Activated naive CD4-positive, alpha-beta T cell treated with anti-CD3 and anti-CD28 coated beads, Interleukin-2, amount 50 U/mL, for 24 hours (primary cell): Measurements from ENCODE around the gene SGTA.

ENCODE experiments used
- H3K27ac Mint-ChIP-seq: one replicate; pipeline ENCODE4 v1.8.0; 2021; ENCODE audit warnings: mild to moderate bottlenecking, mixed read lengths
- H3K27me3 Mint-ChIP-seq: one replicate; pipeline ENCODE4 v1.8.0; 2021; ENCODE audit warnings: mixed read lengths
- H3K36me3 Mint-ChIP-seq: one replicate; pipeline ENCODE4 v1.8.0; 2021; ENCODE audit warnings: mixed read lengths
- H3K4me1 Mint-ChIP-seq: one replicate; pipeline ENCODE4 v1.8.0; 2021; ENCODE audit warnings: mixed read lengths
- H3K4me3 Mint-ChIP-seq: one replicate; pipeline ENCODE4 v1.8.0; 2021; ENCODE audit warnings: mild to moderate bottlenecking, mixed read lengths
- H3K9me3 Mint-ChIP-seq: one replicate; pipeline ENCODE4 v1.8.0; 2021; ENCODE audit warnings: mixed read lengths

The SGTA gene

GRCh38 chr19:2770055-2771013 is 12.7 kb downstream of the SGTA start:
- H3K27ac Mint-ChIP-seq: no peak overlapping the region
- no peaks in the 10 kb centered on the region for H3K36me3 Mint-ChIP-seq
- peaks cover 17% of the 10 kb centered on the region for H3K4me1 Mint-ChIP-seq
- no peaks in the 10 kb centered on the region for H3K9me3 Mint-ChIP-seq
- H3K4me3 Mint-ChIP-seq: no peak overlapping the region
- H3K27me3 Mint-ChIP-seq: no peaks in the 10 kb centered on the region

GRCh38 chr19:2769218-2769617 is 13.9 kb downstream of the SGTA start:
- no peak overlapping the region for H3K27ac Mint-ChIP-seq
- peaks cover 8% of the 10 kb centered on the region for H3K4me1 Mint-ChIP-seq
- H3K36me3 Mint-ChIP-seq: no peaks in the 10 kb centered on the region
- no peaks in the 10 kb centered on the region for H3K9me3 Mint-ChIP-seq
- H3K27me3 Mint-ChIP-seq: no peaks in the 10 kb centered on the region
- no peak overlapping the region for H3K4me3 Mint-ChIP-seq

DNA sequence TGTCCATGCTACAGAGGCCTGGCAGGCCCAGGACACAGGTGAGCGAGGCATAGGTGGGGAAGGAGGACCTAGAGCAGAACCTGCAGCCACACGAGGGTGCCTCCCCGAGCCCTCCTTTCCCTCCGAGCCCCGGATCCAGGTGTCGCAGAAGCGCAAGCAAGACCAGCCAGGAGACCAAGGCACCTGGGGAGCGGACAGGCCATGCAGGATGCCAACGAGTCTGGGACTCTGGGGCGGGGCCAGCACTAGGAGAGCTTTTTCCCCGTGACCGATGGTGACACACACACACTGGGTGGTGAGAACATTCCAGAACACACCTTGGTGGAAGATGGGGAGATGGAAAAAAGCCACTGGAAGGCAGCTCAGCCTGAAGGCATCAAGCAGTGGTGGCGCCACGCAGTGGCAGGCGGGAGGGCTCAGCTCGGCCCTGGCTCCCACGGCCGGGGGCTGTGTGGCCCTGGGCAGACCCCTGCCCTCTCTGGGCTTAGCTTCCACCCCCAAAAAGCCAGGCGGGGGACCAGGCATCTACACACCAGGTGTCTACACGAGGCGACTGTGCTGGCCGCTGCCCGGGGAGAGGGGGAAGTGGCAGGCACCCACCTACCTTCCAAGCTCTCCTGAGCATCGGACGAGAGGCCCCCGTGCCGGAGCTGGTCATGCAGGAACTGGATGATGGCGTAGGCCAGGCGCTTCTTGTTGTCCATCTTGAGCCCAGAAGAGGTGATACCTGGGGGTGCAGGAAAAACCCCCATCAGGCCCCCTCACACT is 14.5 kb downstream of the SGTA start:
- H3K27ac Mint-ChIP-seq: no peak overlapping the region
- H3K27me3 Mint-ChIP-seq: no peaks in the 10 kb centered on the region
- no peaks in the 10 kb centered on the region for H3K9me3 Mint-ChIP-seq
- H3K36me3 Mint-ChIP-seq: no peaks in the 10 kb centered on the region
- H3K4me1 Mint-ChIP-seq: peaks cover 8% of the 10 kb centered on the region
- no peak overlapping the region for H3K4me3 Mint-ChIP-seq

DNA sequence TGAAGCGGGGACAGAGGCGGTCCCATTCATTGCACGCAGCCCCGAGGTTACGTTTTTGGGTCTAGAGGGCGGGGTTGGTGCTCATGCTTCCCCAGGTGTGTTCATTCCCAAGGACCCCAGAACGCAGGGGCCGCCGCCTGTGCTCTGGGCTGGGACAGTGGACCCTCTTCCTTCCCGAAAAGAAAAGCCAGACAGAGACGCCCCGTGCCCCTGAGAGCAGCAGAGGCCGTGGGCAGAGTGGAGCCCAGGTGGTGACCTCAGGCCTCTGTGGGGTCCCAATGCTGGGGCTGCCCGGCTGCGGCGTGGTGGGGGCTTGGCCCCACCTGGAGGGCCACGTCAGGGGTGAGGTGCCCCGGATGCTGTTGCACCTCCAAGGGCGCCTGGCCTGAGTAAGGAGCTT is 15.4 kb downstream of the SGTA start:
- no peak overlapping the region for H3K27ac Mint-ChIP-seq

DNA sequence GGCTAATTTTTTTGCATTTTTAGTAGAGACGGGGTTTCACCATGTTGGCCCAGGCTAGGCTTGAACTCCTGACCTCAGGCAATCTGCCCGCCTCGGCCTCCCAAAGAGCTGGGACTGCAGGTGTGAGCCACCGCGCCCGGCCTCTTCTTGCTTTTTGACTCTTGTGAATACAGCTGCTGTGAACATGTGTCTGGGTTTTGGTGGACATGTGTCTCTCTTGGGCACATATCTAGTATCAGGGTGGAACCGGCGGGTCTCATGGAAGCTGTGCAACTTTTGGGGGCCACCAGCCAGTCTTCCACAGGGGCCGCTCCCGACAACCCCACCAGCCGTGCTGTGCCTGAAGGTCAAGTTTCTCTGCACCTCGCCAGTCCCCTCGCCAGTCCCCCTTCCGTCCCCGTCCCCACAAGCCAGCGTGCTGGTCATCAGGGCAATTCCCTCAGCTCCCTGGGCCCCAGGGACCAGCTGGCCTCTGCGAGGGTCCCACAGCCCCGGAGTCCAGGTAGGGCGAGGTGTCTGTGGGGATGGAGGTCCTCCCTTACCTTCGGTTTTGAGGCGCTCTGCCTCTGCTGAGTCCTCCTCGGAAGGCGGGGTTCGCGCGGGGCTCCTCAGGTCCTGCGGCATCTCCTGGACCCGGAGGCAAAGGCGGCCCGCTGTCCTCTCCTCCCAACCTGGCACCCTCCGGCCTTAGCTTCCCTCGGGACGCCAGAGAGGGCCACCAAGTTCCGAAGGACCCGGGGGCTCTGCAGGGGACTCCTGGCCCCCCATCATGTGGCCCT is 16.3 kb downstream of the SGTA start:
- no peaks in the 10 kb centered on the region for H3K9me3 Mint-ChIP-seq
- no peak overlapping the region for H3K4me3 Mint-ChIP-seq
- H3K36me3 Mint-ChIP-seq: peaks cover 3% of the 10 kb centered on the region
- no peaks in the 10 kb centered on the region for H3K4me1 Mint-ChIP-seq
- no peak overlapping the region for H3K27ac Mint-ChIP-seq
- no peaks in the 10 kb centered on the region for H3K27me3 Mint-ChIP-seq

More for the DNA sequence above, 15.4 kb downstream of the SGTA start:
- Mint-ChIP-seq H3K36me3 (no peaks in the 10 kb centered on the region), H3K4me1 (peaks cover 8% of the 10 kb centered on the region), H3K27me3 (no peaks in the 10 kb centered on the region), H3K9me3 (no peaks in the 10 kb centered on the region), H3K4me3 (no peak overlapping the region)

- H3K4me1 Mint-ChIP-seq: no peaks in the 10 kb centered on the region
- no peak overlapping the region for H3K4me3 Mint-ChIP-seq
- H3K27me3 Mint-ChIP-seq: no peaks in the 10 kb centered on the region
- peaks cover 3% of the 10 kb centered on the region for H3K36me3 Mint-ChIP-seq
- H3K9me3 Mint-ChIP-seq: no peaks in the 10 kb centered on the region
- H3K27ac Mint-ChIP-seq: no peak overlapping the region
Observed at GRCh38 chr19:2765376-2765775, 17.7 kb downstream of the SGTA start.

DNA sequence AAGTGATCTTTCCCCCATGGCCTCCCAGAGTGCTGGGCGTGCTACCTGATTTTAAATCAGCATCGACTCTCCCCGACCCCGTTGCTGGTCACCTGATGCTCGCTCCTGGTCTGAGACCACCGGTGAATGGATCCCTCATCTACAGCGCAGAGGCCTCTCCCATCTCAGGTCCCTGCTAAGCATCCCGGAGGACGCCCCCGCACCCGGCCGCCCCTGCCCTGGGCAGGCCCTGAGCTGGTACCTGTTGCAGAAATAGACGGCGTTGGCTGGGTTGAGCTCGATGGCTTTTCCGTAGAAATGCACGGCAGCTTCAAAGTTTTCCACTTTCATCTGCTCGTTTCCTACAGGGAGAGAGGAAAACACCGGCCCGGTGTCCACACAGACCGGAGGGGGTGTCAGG is 18.1 kb downstream of the SGTA start:
- no peaks in the 10 kb centered on the region for H3K4me1 Mint-ChIP-seq
- peaks cover 3% of the 10 kb centered on the region for H3K36me3 Mint-ChIP-seq
- H3K9me3 Mint-ChIP-seq: no peaks in the 10 kb centered on the region

GRCh38 chr19:2763687-2764086 is 19.4 kb downstream of the SGTA start:
- H3K27me3 Mint-ChIP-seq: no peaks in the 10 kb centered on the region
- H3K27ac Mint-ChIP-seq: no peak overlapping the region
- H3K36me3 Mint-ChIP-seq: peaks cover 3% of the 10 kb centered on the region
- no peak overlapping the region for H3K4me3 Mint-ChIP-seq
- H3K9me3 Mint-ChIP-seq: no peaks in the 10 kb centered on the region
- no peaks in the 10 kb centered on the region for H3K4me1 Mint-ChIP-seq

More for the DNA sequence above, 18.1 kb downstream of the SGTA start:
- no peak overlapping the region for H3K4me3 Mint-ChIP-seq
- no peaks in the 10 kb centered on the region for H3K27me3 Mint-ChIP-seq
- no peak overlapping the region for H3K27ac Mint-ChIP-seq

- no peaks in the 10 kb centered on the region for H3K9me3 Mint-ChIP-seq
- no peak overlapping the region for H3K4me3 Mint-ChIP-seq
- no peaks in the 10 kb centered on the region for H3K27me3 Mint-ChIP-seq
- H3K27ac Mint-ChIP-seq: no peak overlapping the region
- H3K36me3 Mint-ChIP-seq: peaks cover 3% of the 10 kb centered on the region
- H3K4me1 Mint-ChIP-seq: no peaks in the 10 kb centered on the region
Observed at GRCh38 chr19:2762783-2763496, 20.1 kb downstream of the SGTA start.

- Mint-ChIP-seq H3K36me3 (peaks cover 3% of the 10 kb centered on the region), H3K9me3 (no peaks in the 10 kb centered on the region), H3K4me1 (no peaks in the 10 kb centered on the region), H3K27me3 (no peaks in the 10 kb centered on the region), H3K4me3 (no peak overlapping the region), H3K27ac (no peak overlapping the region)
Observed at GRCh38 chr19:2761876-2762782, 20.9 kb downstream of the SGTA start.

GRCh38 chr19:2761309-2761677 is 21.8 kb downstream of the SGTA start:
- no peak overlapping the region for H3K27ac Mint-ChIP-seq
- peaks cover 4% of the 10 kb centered on the region for H3K36me3 Mint-ChIP-seq

GRCh38 chr19:2759965-2760364 is 23.1 kb downstream of the SGTA start:
- Mint-ChIP-seq H3K9me3 (no peaks in the 10 kb centered on the region), H3K27ac (no peak overlapping the region)

More at GRCh38 chr19:2761309-2761677, 21.8 kb downstream of the SGTA start:
- H3K4me3 Mint-ChIP-seq: no peak overlapping the region
- H3K27me3 Mint-ChIP-seq: no peaks in the 10 kb centered on the region
- H3K9me3 Mint-ChIP-seq: no peaks in the 10 kb centered on the region
- no peaks in the 10 kb centered on the region for H3K4me1 Mint-ChIP-seq

DNA sequence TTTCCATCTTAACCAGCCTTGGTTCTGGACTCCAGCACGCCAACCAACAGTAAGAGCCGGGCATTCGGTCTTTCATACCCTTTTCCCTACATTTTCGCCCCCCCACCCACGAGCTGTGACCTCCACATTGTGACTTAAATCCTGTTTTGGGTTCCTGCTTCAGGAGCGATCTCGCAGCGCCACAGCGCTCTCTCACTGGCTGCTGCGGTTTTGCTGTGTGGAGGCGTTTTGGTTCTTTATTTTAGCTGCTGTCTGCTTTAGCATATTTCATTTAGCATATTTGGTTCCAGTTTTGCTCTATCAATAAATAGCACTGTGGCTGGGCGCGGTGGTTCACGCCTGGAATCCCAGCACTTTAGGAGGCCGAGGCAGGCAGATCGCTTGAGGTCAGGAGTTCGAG is 23.7 kb downstream of the SGTA start:
- H3K27ac Mint-ChIP-seq: no peak overlapping the region

More at GRCh38 chr19:2759965-2760364, 23.1 kb downstream of the SGTA start:
- Mint-ChIP-seq H3K36me3 (peaks cover 5% of the 10 kb centered on the region), H3K27me3 (no peaks in the 10 kb centered on the region), H3K4me1 (no peaks in the 10 kb centered on the region), H3K4me3 (no peak overlapping the region)

DNA sequence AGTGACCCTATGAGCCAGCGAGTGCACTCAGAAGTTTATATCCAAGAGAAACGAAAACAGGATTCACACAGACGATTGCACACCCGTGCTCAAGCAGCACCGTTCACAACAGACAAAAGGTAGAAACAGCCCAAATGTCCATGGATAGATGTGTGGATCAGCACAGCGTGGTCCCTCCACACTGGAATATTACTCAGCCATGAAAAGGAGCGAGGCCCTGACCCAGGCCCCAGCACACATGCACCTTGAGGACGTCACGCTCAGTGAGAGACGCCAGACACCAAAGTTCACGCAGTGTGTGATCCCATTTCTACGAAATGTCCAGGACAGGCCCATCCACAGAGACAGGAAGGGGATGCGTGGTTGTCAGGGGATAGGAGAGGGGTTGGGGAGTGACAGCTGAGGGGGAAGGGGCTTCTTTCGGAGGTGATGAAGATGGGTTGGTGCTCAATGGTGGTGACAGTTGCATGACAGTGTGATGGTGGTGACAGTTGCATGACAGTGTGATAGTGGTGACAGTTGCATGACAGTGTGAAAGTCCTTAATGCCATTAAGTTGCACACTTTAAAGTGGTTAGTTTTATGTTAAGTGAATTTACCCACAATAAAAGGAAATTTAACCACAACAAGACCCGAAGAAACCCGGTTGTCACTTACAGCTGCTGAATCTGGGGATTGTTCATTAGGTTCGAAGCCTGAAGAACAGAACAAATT is 24.3 kb downstream of the SGTA start:
- Mint-ChIP-seq H3K27me3 (no peaks in the 10 kb centered on the region), H3K4me3 (no peak overlapping the region), H3K9me3 (no peaks in the 10 kb centered on the region), H3K4me1 (no peaks in the 10 kb centered on the region), H3K36me3 (peaks cover 5% of the 10 kb centered on the region), H3K27ac (no peak overlapping the region)

More for the DNA sequence above, 23.7 kb downstream of the SGTA start:
- H3K9me3 Mint-ChIP-seq: no peaks in the 10 kb centered on the region
- H3K27me3 Mint-ChIP-seq: no peaks in the 10 kb centered on the region
- peaks cover 5% of the 10 kb centered on the region for H3K36me3 Mint-ChIP-seq
- H3K4me1 Mint-ChIP-seq: no peaks in the 10 kb centered on the region
- no peak overlapping the region for H3K4me3 Mint-ChIP-seq
